ENCODE data around the gene P3H3. TPM values are rescaled to one million over a fixed set of nuclear protein-coding genes. Genes with fewer than 3 reads are reported as not detected.
"Not testable (repeated sequence)": the region's sequence is repeated elsewhere in the genome, so short reads cannot be mapped to it uniquely, and the experiment has no call there.

P3H3 gene
- total RNA-seq, 1 donor from 2014 or later: 45.5 TPM

DNA sequence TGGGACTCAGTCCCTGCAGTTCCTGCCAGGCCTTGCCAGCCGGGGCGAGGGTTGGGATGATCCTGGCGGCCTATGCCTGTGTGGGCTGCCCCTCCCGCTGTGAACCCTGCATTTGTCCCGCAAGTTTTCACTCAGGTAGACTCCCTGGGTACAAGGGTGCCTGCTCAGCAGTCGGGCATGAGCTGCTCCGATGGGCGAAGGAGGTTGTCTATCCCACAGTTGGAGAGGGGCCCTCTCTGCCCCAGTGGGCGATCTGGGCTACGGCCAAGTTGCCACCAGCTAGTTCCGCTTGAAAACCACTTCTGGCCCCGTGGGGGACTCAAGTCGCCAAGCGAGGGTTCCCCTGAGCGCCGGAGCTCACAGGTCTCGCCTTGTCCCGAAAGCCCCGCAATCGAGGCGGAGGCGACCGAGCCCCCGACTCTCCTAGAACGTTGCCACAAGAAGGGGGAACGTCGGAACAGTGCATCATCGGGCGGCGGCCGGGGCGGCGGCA lies 38.8 kb downstream of the P3H3 start:
- DNase-seq: no peak

- peak; percentile 93 for DNase-seq
These were observed 39.4 kb downstream of the P3H3 start, which contains the start of gene TPI1 for GRCh38 chr12:6867413-6868210. Gene TPI1 (plus strand): TSS chr12:6867531. CDS start chr12:6867567, 36 bp downstream.

DNA sequence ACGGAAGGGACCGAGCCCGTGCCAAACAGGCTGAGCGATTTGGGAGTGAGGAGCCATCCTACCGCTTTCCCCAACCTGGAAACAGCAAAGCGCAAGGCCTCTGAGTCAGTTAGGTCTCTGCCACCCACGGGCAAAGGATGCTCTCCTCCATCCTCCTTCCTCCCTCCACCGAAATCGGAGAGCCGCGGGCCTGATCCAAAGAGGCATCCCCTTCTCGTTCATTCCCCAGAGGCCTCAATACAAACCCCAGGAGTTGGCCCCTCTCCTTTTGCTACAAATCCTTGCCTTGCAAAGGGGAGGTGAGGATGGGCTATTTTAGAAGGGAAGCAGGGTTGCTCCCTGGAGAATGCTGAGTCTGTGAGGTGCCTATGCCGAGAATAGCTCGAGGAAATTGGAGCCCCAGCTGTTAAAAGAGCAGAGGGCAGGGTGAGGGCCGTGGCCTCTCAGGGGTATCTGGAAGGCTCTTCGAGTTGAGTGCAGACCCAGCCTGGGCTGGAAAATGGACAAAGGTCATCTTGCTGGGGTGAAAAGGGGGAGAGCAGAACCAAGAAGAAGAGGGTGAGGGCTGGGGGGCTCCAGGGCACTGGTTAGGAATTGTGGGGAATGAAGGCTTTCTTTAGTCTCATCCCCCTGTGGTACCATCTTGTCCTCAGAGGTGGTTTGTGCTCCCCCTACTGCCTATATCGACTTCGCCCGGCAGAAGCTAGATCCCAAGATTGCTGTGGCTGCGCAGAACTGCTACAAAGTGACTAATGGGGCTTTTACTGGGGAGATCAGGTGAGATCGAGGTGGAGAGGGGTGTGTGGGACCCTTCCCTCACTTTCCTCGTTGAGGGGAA lies 40.2 kb downstream of the P3H3 start:
- peak; percentile 65 for DNase-seq

DNA sequence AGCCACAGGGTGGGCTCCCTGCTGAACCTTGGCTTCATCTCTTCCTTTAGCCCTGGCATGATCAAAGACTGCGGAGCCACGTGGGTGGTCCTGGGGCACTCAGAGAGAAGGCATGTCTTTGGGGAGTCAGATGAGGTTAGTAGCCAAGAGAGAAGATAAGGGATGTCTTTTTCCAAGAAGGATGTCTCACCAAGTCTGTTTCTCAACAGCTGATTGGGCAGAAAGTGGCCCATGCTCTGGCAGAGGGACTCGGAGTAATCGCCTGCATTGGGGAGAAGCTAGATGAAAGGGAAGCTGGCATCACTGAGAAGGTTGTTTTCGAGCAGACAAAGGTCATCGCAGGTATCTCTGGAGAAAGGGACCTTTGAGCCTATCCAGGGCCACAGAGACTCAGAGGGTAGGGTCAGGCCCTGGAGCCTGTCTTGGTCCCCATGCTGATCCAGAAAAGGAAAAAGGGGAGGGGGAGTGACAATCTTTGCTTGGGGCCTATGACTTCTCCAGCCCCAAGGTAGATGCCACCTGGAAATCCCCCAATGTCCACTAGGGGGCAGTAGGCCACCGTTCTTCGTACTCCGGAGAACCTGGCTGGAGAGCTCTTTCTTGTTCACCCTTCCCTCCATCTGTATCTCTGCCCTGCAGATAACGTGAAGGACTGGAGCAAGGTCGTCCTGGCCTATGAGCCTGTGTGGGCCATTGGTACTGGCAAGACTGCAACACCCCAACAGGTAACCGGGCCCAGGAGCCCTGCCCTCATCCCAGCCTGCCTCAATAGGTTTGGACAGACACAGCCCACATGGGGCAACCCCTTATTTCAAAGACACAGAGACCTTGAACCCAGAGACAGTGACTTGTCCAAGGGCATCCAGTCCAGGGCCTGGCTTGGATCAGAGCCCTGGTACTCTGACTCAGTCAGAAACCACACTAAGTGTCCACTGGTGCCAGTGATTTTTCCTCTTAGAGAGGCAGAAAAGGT lies 41.1 kb downstream of the P3H3 start:
- DNase-seq: peak; percentile 91

DNA sequence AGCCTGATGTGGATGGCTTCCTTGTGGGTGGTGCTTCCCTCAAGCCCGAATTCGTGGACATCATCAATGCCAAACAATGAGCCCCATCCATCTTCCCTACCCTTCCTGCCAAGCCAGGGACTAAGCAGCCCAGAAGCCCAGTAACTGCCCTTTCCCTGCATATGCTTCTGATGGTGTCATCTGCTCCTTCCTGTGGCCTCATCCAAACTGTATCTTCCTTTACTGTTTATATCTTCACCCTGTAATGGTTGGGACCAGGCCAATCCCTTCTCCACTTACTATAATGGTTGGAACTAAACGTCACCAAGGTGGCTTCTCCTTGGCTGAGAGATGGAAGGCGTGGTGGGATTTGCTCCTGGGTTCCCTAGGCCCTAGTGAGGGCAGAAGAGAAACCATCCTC lies 42.1 kb downstream of the P3H3 start:
- not testable (repeated sequence) for DNase-seq

DNA sequence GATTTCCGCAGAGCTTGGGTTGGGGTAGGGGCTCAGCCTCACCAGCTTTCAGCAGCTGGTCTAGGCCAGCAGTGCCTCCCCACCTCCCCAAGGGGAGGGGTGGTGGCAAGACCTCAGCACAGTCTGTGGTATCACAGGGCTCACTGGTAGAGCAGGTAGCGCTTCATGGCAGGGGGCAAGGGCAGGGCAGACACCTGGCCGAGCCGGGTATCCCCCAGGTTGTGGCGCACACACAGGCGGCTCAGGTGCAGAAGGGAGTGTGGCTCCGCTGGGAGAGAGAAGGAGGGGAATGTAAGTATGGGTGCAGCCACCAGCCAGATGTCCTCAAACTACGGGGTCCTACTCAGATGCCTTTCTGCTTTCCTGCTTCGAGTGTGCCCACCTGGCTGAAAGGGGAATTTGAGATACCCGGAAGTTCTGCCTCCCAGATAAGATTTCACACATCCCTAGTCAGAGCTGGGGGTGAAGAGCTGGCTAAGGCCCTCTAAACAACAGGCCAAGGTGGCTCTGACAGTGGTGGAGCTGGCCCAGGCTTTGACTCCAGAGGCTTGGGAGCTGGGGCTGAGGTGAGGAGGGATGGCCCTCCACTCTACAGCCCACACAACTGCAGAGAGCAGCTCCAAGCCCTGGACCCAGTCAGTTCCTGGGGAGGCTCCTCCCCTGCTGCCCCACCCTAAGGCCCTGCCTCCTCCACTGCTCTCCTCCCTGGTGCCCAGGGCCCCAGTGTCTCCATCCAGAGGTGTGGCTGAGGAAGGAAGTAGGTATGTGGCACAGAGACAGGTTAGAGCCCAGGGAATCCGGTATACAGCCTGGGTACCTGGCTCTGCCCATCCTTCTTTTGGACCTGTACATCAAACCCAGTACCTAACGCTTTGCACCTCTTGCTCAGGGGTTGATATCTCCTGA lies 43.1 kb downstream of the P3H3 start:
- DNase-seq: no peak

DNA sequence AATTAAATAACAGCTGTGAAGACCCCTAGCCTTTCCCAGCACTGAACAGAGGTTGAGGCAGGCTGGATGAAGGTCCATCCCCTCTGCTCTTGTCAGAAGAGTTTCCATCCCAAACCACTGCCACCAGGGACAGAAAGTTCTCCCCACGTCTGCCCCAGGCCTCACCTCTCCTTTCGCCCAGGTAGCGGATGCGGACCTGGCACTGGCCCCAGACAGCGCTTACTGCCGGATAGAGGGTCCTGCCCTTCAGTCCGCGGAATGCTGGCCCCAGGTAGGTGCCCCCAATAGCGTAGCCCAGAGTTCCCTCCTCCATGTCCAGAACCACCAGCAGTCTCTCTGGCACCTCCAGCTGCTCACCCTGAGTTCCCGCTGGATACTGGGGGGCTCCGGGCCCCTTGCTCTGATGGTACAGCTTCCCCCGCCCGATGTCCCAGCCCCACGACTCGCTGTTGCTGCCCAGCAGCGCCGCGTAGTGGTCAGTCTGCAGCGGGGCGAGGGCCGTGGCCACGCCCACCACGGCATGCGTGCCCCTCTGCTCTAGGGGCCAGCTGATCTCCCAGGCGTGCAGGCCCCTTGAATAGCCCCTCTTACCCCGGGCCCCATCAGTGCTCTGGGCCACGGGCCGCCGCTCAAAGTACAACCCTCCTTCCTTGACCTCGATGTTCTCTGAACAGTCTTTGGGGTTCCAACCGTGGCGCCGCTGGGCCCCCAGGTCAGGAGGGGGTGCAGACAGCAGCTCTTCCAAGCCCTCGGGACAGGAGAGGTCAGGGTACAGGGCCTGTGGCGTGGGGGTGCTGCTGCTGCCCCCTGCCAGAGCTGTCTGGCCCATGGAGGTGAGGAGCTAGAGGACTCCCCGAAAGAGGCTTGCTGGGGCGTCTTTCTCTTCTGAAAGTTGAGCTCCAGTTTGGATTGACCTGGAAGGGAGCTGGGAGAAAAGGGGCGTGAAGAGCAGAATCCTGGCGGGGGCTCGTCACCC lies 44.2 kb downstream of the P3H3 start:
- DNase-seq: peak; percentile 93

GRCh38 chr12:6873094-6874014 lies 45.1 kb downstream of the P3H3 start, which contains the start of gene SPSB2:
Gene SPSB2 (minus strand): TSS chr12:6873303. CDS start chr12:6872901, 402 bp downstream.
- DNase-seq: peak; percentile 98

GRCh38 chr12:6874015-6874368 lies 45.8 kb downstream of the P3H3 start:
- not testable (repeated sequence) for DNase-seq

GRCh38 chr12:6879824-6880223 lies 51.6 kb downstream of the P3H3 start:
- not testable (repeated sequence) for DNase-seq

DNA sequence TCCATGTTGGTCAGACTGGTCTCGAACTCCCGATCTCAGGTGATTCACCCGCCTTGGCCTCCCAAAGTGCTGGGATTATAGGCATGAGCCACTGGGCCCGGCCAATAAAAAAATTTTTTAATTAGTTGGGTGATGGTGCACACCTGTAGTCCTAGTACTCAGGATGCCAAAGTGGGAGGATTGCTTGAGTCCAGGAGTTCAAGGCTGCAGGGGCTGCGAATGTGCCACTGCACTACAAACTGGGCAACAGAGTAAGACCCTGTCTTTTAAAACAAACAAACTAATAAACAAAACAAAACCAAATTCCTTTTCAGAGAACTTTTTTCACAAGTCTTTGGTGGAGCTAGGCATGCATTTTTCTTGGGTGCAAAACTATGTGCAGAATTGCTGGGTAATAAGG lies 55.0 kb downstream of the P3H3 start:
- no peak for DNase-seq

- DNase-seq: no peak
These were observed 55.5 kb downstream of the P3H3 start for GRCh38 chr12:6883683-6884082.

DNA sequence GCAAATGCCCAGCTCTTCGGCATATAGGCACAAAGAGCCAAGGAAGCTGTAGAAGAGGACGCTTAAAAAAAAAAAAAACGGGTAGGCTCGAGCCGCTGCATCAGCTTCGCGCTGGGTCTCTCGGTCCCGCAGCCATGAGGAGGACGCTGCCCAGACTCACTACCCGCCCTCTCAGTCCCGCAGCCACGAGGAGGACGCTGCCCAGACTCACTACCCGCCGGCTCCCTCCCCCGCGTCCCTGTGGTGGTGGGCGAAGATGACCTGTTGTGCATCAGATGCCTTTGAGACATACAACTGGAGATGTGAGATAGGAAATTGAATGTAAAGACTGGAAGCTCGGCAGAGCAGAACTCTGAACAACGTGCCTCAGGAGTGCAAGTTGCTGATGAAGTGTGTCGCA lies 56.3 kb downstream of the P3H3 start:
- DNase-seq: no peak

- not testable (repeated sequence) for DNase-seq
These were observed 58.2 kb downstream of the P3H3 start for GRCh38 chr12:6886206-6886999.

GRCh38 chr12:6887460-6887859 lies 59.3 kb downstream of the P3H3 start:
- DNase-seq: no peak

GRCh38 chr12:6888360-6888759 lies 60.2 kb downstream of the P3H3 start:
- DNase-seq: no peak

GRCh38 chr12:6888794-6889193 lies 60.6 kb downstream of the P3H3 start:
- not testable (repeated sequence) for DNase-seq
